SK-N-SH treated with all-trans-retinoic acid at 6 μM for 48 hours (cell line): Measurements from ENCODE around the gene EPN2.

Source experiments
- ATAC-seq: fragments of 200-7000 bp; cut with Tn5 transposase; 3 replicates; pipeline ENCODE4 v1.9.1; 2020; ENCODE audit warnings: mild to moderate bottlenecking, moderate library complexity
- ARNTL ChIP-seq: fragments of 450-650 bp; formaldehyde crosslinking; IDR thresholded peaks from 2 replicates; pipeline ENCODE4 v1.5.0; 2020; ENCODE audit warnings: low read depth, mild to moderate bottlenecking, moderate library complexity, borderline replicate concordance
- CREB5 ChIP-seq: fragments of 250-450 bp; sonication (Bioruptor Pico); IDR thresholded peaks from 2 replicates; pipeline ENCODE4 v1.5.1; 2020; ENCODE audit warnings: low read depth, mild to moderate bottlenecking, moderate library complexity
- CSDC2 ChIP-seq: fragments of 250-450 bp; sonication (Bioruptor Pico); IDR thresholded peaks from 2 replicates; pipeline ENCODE4 v1.5.0; 2020; ENCODE audit warnings: mild to moderate bottlenecking, moderate library complexity
- GLIS3 ChIP-seq: fragments of 250-450 bp; sonication (Bioruptor Pico); IDR thresholded peaks from 2 replicates; pipeline ENCODE4 v1.5.0; 2020; ENCODE audit warnings: mild to moderate bottlenecking, moderate library complexity
- ISL1 ChIP-seq: fragments of 250-450 bp; sonication (Bioruptor Pico); IDR thresholded peaks from 2 replicates; pipeline ENCODE4 v2.1.2; 2022; ENCODE audit warnings: mild to moderate bottlenecking, moderate library complexity
- OSR1 ChIP-seq: fragments of 250-450 bp; sonication (Bioruptor Pico); IDR thresholded peaks from 2 replicates; pipeline ENCODE4 v1.8.0; 2022; ENCODE audit warnings: moderate library complexity, mild to moderate bottlenecking, inconsistent platforms
- PATZ1 ChIP-seq: fragments of 250-450 bp; sonication (Bioruptor Pico); IDR thresholded peaks from 2 replicates; pipeline ENCODE4 v1.8.0; 2020; ENCODE audit warnings: mild to moderate bottlenecking, moderate library complexity, borderline replicate concordance
- RARB ChIP-seq: fragments of 250-450 bp; sonication (Bioruptor Pico); IDR thresholded peaks from 2 replicates; pipeline ENCODE4 v1.8.0; 2021; ENCODE audit warnings: mild to moderate bottlenecking, moderate library complexity
- SNAI2 ChIP-seq: fragments of 250-450 bp; sonication (Bioruptor Pico); IDR thresholded peaks from 2 replicates; pipeline ENCODE4 v1.5.0; 2020; ENCODE audit warnings: mild to moderate bottlenecking, moderate library complexity
- TCF4 ChIP-seq: fragments of 250-450 bp; sonication (Bioruptor Pico); IDR thresholded peaks from 2 replicates; pipeline ENCODE4 v1.8.0; 2021; ENCODE audit warnings: mild to moderate bottlenecking, moderate library complexity, borderline replicate concordance
- TOX ChIP-seq: fragments of 250-450 bp; sonication (Bioruptor Pico); IDR thresholded peaks from 2 replicates; pipeline ENCODE4 v1.8.0; 2021; ENCODE audit warnings: mild to moderate bottlenecking, moderate library complexity, borderline replicate concordance
- TSHZ2 ChIP-seq: fragments of 250-450 bp; sonication (Bioruptor Pico); IDR thresholded peaks from 2 replicates; pipeline ENCODE4 v1.5.0; 2020; ENCODE audit warnings: mild to moderate bottlenecking, moderate library complexity
- ZC3H10 ChIP-seq: fragments of 250-450 bp; sonication (Bioruptor Pico); IDR thresholded peaks from 2 replicates; pipeline ENCODE4 v1.5.1; 2021; ENCODE audit warnings: mild to moderate bottlenecking, moderate library complexity
- ZFP3 ChIP-seq: fragments of 250-450 bp; sonication (Bioruptor Pico); IDR thresholded peaks from 2 replicates; pipeline ENCODE4 v1.5.0; 2020; ENCODE audit warnings: mild to moderate bottlenecking, moderate library complexity
- ZFP30 ChIP-seq: fragments of 450-650 bp; formaldehyde crosslinking; IDR thresholded peaks from 2 replicates; pipeline ENCODE4 v1.5.0; 2022; ENCODE audit warnings: mild to moderate bottlenecking, moderate library complexity
- ZNF565 ChIP-seq: fragments of 450-650 bp; formaldehyde crosslinking; conservative IDR thresholded peaks from 2 replicates; pipeline ENCODE4 v1.5.0; 2020; ENCODE audit warnings: low read depth, mild to moderate bottlenecking, moderate library complexity
- ZNF70 ChIP-seq: fragments of 450-650 bp; formaldehyde crosslinking; IDR thresholded peaks from 2 replicates; pipeline ENCODE4 v1.5.0; 2020; ENCODE audit warnings: mild to moderate bottlenecking, moderate library complexity
- ZNF8 ChIP-seq: fragments of 450-650 bp; formaldehyde crosslinking; IDR thresholded peaks from 2 replicates; pipeline ENCODE4 v1.5.0; 2020; ENCODE audit warnings: mild to moderate bottlenecking, moderate library complexity
- TF ChIP-seq, protein P1 (sequence below): fragments of 250-450 bp; sonication (Bioruptor Pico); IDR thresholded peaks from 2 replicates; pipeline ENCODE4 v1.8.0; 2021; ENCODE audit warnings: low read depth, mild to moderate bottlenecking, moderate library complexity, borderline replicate concordance
- TF ChIP-seq, protein P2 (sequence below): fragments of 250-450 bp; sonication (Bioruptor Pico); IDR thresholded peaks from 2 replicates; pipeline ENCODE4 v1.5.1; 2021; ENCODE audit warnings: mild to moderate bottlenecking, moderate library complexity

Gene EPN2

GRCh38 chr17:19308398-19308797 is 71.2 kb downstream of the EPN2 start (continued):
- TF ChIP-seq PATZ1 (CRISPR knock-in tag) (no peak), ZNF70 (CRISPR knock-in tag) (no peak), OSR1 (CRISPR knock-in tag) (no peak), ZNF565 (CRISPR knock-in tag) (no peak), TOX (CRISPR knock-in tag) (no peak)
- TF ChIP-seq, all 23 proteins: peak for 0

GRCh38 chr17:19309701-19310100 is 72.5 kb downstream of the EPN2 start:
- no peak for ATAC-seq
- TF ChIP-seq OSR1 (CRISPR knock-in tag) (no peak), ZNF70 (CRISPR knock-in tag) (no peak), RARB (CRISPR knock-in tag) (no peak), CREB5 (no peak), PATZ1 (CRISPR knock-in tag) (no peak), GLIS3 (CRISPR knock-in tag) (no peak), CSDC2 (CRISPR knock-in tag) (no peak), ZFP3 (CRISPR knock-in tag) (no peak), SNAI2 (CRISPR knock-in tag) (no peak), TOX (CRISPR knock-in tag) (no peak), ARNTL (no peak), ZFP30 (CRISPR knock-in tag) (no peak), ZNF8 (CRISPR knock-in tag) (no peak), ZC3H10 (CRISPR knock-in tag) (no peak)
- TF ChIP-seq, protein P1, sequence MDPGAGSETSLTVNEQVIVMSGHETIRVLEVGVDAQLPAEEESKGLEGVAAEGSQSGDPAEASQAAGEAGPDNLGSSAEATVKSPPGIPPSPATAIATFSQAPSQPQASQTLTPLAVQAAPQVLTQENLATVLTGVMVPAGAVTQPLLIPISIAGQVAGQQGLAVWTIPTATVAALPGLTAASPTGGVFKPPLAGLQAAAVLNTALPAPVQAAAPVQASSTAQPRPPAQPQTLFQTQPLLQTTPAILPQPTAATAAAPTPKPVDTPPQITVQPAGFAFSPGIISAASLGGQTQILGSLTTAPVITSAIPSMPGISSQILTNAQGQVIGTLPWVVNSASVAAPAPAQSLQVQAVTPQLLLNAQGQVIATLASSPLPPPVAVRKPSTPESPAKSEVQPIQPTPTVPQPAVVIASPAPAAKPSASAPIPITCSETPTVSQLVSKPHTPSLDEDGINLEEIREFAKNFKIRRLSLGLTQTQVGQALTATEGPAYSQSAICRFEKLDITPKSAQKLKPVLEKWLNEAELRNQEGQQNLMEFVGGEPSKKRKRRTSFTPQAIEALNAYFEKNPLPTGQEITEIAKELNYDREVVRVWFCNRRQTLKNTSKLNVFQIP: no peak
- TF ChIP-seq, protein P2, sequence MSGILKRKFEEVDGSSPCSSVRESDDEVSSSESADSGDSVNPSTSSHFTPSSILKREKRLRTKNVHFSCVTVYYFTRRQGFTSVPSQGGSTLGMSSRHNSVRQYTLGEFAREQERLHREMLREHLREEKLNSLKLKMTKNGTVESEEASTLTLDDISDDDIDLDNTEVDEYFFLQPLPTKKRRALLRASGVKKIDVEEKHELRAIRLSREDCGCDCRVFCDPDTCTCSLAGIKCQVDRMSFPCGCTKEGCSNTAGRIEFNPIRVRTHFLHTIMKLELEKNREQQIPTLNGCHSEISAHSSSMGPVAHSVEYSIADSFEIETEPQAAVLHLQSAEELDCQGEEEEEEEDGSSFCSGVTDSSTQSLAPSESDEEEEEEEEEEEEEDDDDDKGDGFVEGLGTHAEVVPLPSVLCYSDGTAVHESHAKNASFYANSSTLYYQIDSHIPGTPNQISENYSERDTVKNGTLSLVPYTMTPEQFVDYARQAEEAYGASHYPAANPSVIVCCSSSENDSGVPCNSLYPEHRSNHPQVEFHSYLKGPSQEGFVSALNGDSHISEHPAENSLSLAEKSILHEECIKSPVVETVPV: no peak

DNA sequence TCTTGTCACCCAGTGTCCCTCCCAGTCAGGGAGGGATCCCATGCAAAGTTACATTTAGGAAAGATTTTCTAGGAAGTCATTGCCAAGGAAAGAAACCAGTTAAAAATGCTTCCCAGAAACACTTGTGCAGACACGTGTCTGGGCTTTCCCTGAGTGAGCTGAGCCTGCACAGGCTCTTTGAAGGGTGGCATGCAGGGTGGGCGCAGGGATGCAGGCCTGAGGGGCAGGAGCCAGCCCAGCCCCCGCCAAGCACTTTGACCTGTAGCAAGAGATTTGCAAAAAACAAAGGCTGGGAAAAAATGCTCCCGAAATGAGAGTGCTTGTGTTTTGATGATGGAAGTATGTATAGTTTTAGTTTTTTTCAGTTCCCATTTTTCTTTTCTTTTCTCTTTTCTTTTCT is 73.0 kb downstream of the EPN2 start:
- no peak for TF ChIP-seq SNAI2 (CRISPR knock-in tag)
- TF ChIP-seq TOX (CRISPR knock-in tag): no peak
- no peak for ATAC-seq

GRCh38 chr17:19311016-19311415 is 73.8 kb downstream of the EPN2 start:
- ATAC-seq: no peak
- TF ChIP-seq ZNF70 (CRISPR knock-in tag): no peak
- no peak for TF ChIP-seq ZFP30 (CRISPR knock-in tag)
- TF ChIP-seq TOX (CRISPR knock-in tag): no peak
- no peak for TF ChIP-seq TCF4 (CRISPR knock-in tag)
- TF ChIP-seq, protein P1: no peak
- no peak for TF ChIP-seq ISL1 (CRISPR knock-in tag)
- no peak for TF ChIP-seq TSHZ2 (CRISPR knock-in tag)
- TF ChIP-seq ZFP3 (CRISPR knock-in tag): no peak
